Smooth muscle cell (in vitro differentiated cells): ENCODE results near the gene MTA1. TPM values are rescaled to one million over a fixed set of nuclear protein-coding genes. Genes with fewer than 3 reads are reported as not detected.

Experiments
- DNase-seq: peaks from one replicate; lab custom pipeline; 2025; ENCODE audit not compliant: unreplicated experiment; lab: John Stamatoyannopoulos, UW
- H2AFZ ChIP-seq: fragments of 200-600 bp; sonication (generic); 2 replicates; pipeline ENCODE4 v1.6.0; 2016; ENCODE audit warnings: antibody characterized with exemption, low read depth, mild to moderate bottlenecking
- H3F3A ChIP-seq: fragments of 200-600 bp; sonication (generic); 2 replicates; pipeline ENCODE4 v1.6.0; 2017; ENCODE audit warnings: antibody characterized with exemption, low read depth
- H3K27ac ChIP-seq: fragments of 200-600 bp; sonication (generic); 2 replicates; pipeline ENCODE4 v1.5.1; 2016; ENCODE audit warnings: low read depth, mild to moderate bottlenecking
- H3K27me3 ChIP-seq: fragments of 200-600 bp; sonication (generic); 2 replicates; pipeline ENCODE4 v1.6.1; 2016; ENCODE audit warnings: low read depth, mild to moderate bottlenecking
- H3K36me3 ChIP-seq: fragments of 200-600 bp; sonication (generic); 2 replicates; pipeline ENCODE4 v1.5.1; 2016; ENCODE audit warnings: low read depth
- H3K4me1 ChIP-seq: fragments of 200-600 bp; sonication (generic); 2 replicates; pipeline ENCODE4 v1.5.1; 2016; ENCODE audit warnings: low read depth
- H3K4me2 ChIP-seq: fragments of 200-600 bp; sonication (generic); 2 replicates; pipeline ENCODE4 v1.6.0; 2016; ENCODE audit warnings: mild to moderate bottlenecking
- H3K4me3 ChIP-seq: fragments of 200-600 bp; sonication (generic); 2 replicates; pipeline ENCODE4 v1.5.1; 2016; ENCODE audit warnings: mild to moderate bottlenecking
- H3K79me2 ChIP-seq: fragments of 200-600 bp; sonication (generic); 2 replicates; pipeline ENCODE4 v1.6.0; 2016; ENCODE audit warnings: low read depth, mild to moderate bottlenecking
- H3K9ac ChIP-seq: fragments of 200-600 bp; sonication (generic); 2 replicates; pipeline ENCODE4 v1.6.0; 2016; ENCODE audit warnings: low read depth
- H3K9me3 ChIP-seq: fragments of 200-600 bp; sonication (generic); replicated peaks from 2 replicates; pipeline ENCODE4 v1.5.1; 2016; ENCODE audit warnings: low read depth
- H4K20me1 ChIP-seq: fragments of 200-600 bp; sonication (generic); 2 replicates; pipeline ENCODE4 v1.6.0; 2016; ENCODE audit warnings: low read depth
- CTCF ChIP-seq: fragments of 200-600 bp; sonication (generic); IDR thresholded peaks from 2 replicates; pipeline ENCODE4 v1.5.1; 2017; ENCODE audit warnings: borderline replicate concordance, mild to moderate bottlenecking, antibody characterized with exemption; ENCODE audit not compliant: insufficient read depth, poor library complexity, severe bottlenecking
- WGBS: methylation state at CpG from one replicate; pipeline ENCODE4 v1.1.7; 2016; ENCODE audit warnings: low lambda C conversion rate; 5-methylcytosine and 5-hydroxymethylcytosine counted together
- polyA plus RNA-seq: library from polyadenylated mRNA; unstranded; fragments of >200 nt; fragmentation: Nextera tagmentation; extraction: Ambion mirVana; gene quantifications from 2 replicates; pipeline ENCODE4 v1.2.1, GENCODE V29; 2016
- total RNA-seq: library from RNA; depleted of rRNA; stranded (reverse); fragments of >200 nt; gene quantifications from 2 replicates; pipeline ENCODE4 v1.2.3, GENCODE V29; 2014

Gene MTA1
- total and polyA plus RNA-seq, 2 experiments from 2014 or later: 41.3 to 48.7 TPM

- H3K79me2 ChIP-seq: peaks cover 66% of the 10 kb centered on the region
- H3K9ac ChIP-seq: no peak overlapping the region
- H4K20me1 ChIP-seq: peaks cover 98% of the 10 kb centered on the region
These were observed 16.8 kb downstream of the MTA1 start for GRCh38 chr14:105436402-105436801.

GRCh38 chr14:105436891-105437722 lies 17.5 kb downstream of the MTA1 start:
- peaks cover 92% of the 10 kb centered on the region for H4K20me1 ChIP-seq
- no peak overlapping the region for H3K4me2 ChIP-seq
- H3K4me1 ChIP-seq: no peaks in the 10 kb centered on the region
- no peaks in the 10 kb centered on the region for H3K36me3 ChIP-seq
- no peak overlapping the region for H3K9ac ChIP-seq
- H3K9me3 ChIP-seq: no peaks in the 10 kb centered on the region
- no peak overlapping the region for H3K4me3 ChIP-seq
- H3K79me2 ChIP-seq: peaks cover 59% of the 10 kb centered on the region
- 96% methylated on average over 25 of the region's 31 CpGs for WGBS
- H3F3A ChIP-seq: no peaks in the 10 kb centered on the region
- no peak overlapping the region for H2AFZ ChIP-seq
- no peaks in the 10 kb centered on the region for H3K27me3 ChIP-seq
- H3K27ac ChIP-seq: no peak overlapping the region
- no peak for TF ChIP-seq CTCF
- DNase-seq: no peak

More at GRCh38 chr14:105436402-105436801, 16.8 kb downstream of the MTA1 start:
- no peak overlapping the region for H3K27ac ChIP-seq
- H3K36me3 ChIP-seq: no peaks in the 10 kb centered on the region
- H2AFZ ChIP-seq: no peak overlapping the region
- 96% methylated on average over 12 of the region's 12 CpGs for WGBS
- no peak overlapping the region for H3K4me3 ChIP-seq
- H3K4me1 ChIP-seq: no peaks in the 10 kb centered on the region
- no peak for DNase-seq
- no peaks in the 10 kb centered on the region for H3K27me3 ChIP-seq
- H3K4me2 ChIP-seq: no peak overlapping the region
- TF ChIP-seq CTCF: no peak
- no peaks in the 10 kb centered on the region for H3F3A ChIP-seq
- no peaks in the 10 kb centered on the region for H3K9me3 ChIP-seq

- no peak overlapping the region for H3K4me2 ChIP-seq
- no peaks in the 10 kb centered on the region for H3K4me1 ChIP-seq
- WGBS: 99% methylated on average over 15 of the region's 18 CpGs
- DNase-seq: no peak
- no peaks in the 10 kb centered on the region for H3F3A ChIP-seq
- H3K36me3 ChIP-seq: no peaks in the 10 kb centered on the region
- no peak overlapping the region for H3K4me3 ChIP-seq
- H3K9me3 ChIP-seq: no peaks in the 10 kb centered on the region
- no peak overlapping the region for H2AFZ ChIP-seq
- TF ChIP-seq CTCF: no peak
- H3K9ac ChIP-seq: no peak overlapping the region
- peaks cover 51% of the 10 kb centered on the region for H3K79me2 ChIP-seq
- H3K27me3 ChIP-seq: no peaks in the 10 kb centered on the region
- peaks cover 84% of the 10 kb centered on the region for H4K20me1 ChIP-seq
- H3K27ac ChIP-seq: no peak overlapping the region
These were observed 18.3 kb downstream of the MTA1 start for GRCh38 chr14:105437723-105438500.
